Gastroesophageal sphincter (tissue), 2 donors: ENCODE data around the gene GOLIM4.

ENCODE experiments used
- EP300 ChIP-seq: sonication (generic); formaldehyde crosslinking; IDR thresholded peaks from one replicate; pipeline ENCODE4 v1.6.1; 2017; ENCODE audit warnings: antibody characterized with exemption, mild to moderate bottlenecking
- POLR2AphosphoS5 ChIP-seq: sonication (generic); formaldehyde crosslinking; IDR thresholded peaks from one replicate; pipeline ENCODE4 v1.6.1; 2017; ENCODE audit warnings: antibody characterized with exemption

DNA sequence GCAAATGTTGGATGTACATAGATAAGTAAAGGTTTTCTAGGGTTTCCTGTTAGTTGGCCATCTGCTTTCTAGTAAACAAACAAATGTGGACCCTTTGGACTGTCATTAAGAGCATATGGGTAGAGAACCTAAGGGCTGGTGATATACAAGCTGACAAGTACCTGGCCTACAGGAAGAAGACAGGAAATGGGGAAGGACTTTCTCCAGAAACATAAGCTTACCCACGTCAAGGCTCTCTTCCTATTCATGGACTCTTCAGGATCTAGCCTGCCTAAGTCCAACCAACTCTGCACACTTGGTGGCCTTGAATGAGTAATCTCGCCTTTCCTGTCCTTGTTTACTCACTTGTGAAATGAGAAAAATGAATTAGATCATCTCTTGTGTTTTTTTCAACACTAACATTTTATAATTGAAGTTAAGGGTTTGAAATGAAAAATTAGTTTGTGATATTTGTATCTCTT lies 22.2 kb upstream of the GOLIM4 start:
- TF ChIP-seq EP300, result no peak
- TF ChIP-seq POLR2AphosphoS5, result no peak
